Esophagus muscularis mucosa (tissue), 3 donors: ENCODE results near the gene PKDCC.

ENCODE experiments used
- POLR2AphosphoS5 ChIP-seq, 2 donors: sonication (generic); formaldehyde crosslinking; IDR thresholded peaks; one replicate each; pipeline ENCODE4 v1.6.1; 2017; ENCODE audit warnings: antibody characterized with exemption in 2 of 2
- TF ChIP-seq, protein P1 (sequence below), 3 experiments: fragments of 200-600 bp in 2 of 3; fragments of 450-650 bp in 1 of 3; sonication (generic) in 2 of 3; IDR thresholded peaks; one replicate each; pipeline ENCODE4 v1.5.1; 2017 to 2019; ENCODE audit warnings: antibody characterized with exemption in 3 of 3, mild to moderate bottlenecking in 2 of 3, moderate library complexity in 1 of 3

DNA sequence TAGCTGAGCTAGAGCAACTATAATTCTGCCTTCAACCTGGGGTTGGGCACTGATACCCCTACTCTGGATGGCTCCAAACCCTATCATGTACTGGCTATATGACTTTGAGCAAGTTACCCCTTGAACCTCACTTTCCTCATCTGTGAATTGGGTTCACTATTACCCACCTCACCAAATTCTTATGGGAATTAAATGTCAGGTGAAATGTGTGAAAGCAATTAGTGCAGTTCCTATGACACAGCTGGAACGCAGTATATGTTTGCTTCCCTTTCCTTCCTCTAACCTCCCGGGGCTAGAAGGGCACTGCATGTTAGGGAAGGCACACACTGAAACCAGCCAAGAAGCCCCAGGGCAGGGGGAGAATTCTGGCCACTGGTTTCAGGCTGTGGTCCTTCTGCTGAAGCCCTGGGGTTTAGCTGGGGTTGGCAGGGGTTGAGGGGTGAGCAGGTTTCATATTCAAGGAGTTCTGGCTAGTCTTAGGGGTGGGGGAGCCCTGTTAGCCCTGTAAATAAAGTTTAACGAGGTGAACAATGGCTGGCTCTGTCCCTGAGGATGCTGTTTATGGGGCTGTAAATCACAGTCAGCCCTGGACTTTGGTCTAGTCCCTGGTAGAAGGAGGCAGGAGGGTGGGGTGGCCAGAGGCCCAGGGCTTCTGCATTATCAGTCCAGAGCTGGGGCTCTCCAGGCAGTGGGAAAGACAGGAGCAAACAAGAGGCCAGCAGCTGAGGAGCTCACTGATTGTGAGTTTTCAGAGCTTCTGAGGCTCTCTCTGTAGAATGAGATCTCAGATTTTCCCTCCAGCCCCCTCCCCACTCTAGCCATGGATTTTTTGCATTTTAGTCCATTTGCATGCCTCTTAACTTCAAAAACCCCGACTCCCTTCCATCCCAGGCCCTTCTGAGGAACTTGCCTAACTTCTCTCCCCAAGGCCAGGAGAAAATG lies 8.0 kb downstream of the PKDCC start:
- TF ChIP-seq, protein P1, sequence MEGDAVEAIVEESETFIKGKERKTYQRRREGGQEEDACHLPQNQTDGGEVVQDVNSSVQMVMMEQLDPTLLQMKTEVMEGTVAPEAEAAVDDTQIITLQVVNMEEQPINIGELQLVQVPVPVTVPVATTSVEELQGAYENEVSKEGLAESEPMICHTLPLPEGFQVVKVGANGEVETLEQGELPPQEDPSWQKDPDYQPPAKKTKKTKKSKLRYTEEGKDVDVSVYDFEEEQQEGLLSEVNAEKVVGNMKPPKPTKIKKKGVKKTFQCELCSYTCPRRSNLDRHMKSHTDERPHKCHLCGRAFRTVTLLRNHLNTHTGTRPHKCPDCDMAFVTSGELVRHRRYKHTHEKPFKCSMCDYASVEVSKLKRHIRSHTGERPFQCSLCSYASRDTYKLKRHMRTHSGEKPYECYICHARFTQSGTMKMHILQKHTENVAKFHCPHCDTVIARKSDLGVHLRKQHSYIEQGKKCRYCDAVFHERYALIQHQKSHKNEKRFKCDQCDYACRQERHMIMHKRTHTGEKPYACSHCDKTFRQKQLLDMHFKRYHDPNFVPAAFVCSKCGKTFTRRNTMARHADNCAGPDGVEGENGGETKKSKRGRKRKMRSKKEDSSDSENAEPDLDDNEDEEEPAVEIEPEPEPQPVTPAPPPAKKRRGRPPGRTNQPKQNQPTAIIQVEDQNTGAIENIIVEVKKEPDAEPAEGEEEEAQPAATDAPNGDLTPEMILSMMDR (IDR thresholded peaks at IDR 0.05): no peak
- peak in 1 of 2 donors; percentile 3 for TF ChIP-seq POLR2AphosphoS5 (IDR thresholded peaks at IDR 0.05)
